ENCODE measurements around the gene C11orf58.

DNA sequence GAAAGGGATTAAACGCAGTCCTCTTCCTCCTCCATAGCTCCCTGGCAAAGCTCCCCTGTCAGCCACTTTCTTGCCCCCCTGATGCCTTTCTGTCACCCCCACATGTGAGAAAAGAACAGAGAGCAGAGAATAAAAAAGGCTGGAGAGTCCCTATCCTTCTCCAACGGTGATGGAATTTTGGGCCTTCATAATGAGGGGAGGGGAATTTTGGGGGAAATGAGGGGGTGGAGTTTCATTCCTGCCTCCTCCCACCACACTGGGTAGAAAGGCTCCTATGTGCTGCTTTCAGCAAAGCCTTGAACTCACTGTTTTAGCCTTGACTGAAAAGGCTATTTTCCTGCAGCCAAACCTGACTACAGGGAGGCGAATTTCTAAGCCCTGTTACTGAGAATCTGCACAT, 59.3 kb downstream of the C11orf58 start:
- TF ChIP-seq, protein P1, sequence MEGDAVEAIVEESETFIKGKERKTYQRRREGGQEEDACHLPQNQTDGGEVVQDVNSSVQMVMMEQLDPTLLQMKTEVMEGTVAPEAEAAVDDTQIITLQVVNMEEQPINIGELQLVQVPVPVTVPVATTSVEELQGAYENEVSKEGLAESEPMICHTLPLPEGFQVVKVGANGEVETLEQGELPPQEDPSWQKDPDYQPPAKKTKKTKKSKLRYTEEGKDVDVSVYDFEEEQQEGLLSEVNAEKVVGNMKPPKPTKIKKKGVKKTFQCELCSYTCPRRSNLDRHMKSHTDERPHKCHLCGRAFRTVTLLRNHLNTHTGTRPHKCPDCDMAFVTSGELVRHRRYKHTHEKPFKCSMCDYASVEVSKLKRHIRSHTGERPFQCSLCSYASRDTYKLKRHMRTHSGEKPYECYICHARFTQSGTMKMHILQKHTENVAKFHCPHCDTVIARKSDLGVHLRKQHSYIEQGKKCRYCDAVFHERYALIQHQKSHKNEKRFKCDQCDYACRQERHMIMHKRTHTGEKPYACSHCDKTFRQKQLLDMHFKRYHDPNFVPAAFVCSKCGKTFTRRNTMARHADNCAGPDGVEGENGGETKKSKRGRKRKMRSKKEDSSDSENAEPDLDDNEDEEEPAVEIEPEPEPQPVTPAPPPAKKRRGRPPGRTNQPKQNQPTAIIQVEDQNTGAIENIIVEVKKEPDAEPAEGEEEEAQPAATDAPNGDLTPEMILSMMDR (IDR thresholded peaks at IDR 0.05): no peak
- TF ChIP-seq EZH2 (IDR thresholded peaks at IDR 0.05; ENCODE audit: borderline replicate concordance, insufficient read depth, low read depth, low read length, poor library complexity, severe bottlenecking): no peak
